GM19372 (cell line): ENCODE results near the gene RPLP2.

Experiments
- ATAC-seq: cut with Tn5 transposase; IDR thresholded peaks from one replicate; pipeline ENCODE4 v1.9.1; 2021; ENCODE audit warnings: mild to moderate bottlenecking, low read depth, moderate library complexity; ENCODE audit not compliant: unreplicated experiment

The RPLP2 gene

DNA sequence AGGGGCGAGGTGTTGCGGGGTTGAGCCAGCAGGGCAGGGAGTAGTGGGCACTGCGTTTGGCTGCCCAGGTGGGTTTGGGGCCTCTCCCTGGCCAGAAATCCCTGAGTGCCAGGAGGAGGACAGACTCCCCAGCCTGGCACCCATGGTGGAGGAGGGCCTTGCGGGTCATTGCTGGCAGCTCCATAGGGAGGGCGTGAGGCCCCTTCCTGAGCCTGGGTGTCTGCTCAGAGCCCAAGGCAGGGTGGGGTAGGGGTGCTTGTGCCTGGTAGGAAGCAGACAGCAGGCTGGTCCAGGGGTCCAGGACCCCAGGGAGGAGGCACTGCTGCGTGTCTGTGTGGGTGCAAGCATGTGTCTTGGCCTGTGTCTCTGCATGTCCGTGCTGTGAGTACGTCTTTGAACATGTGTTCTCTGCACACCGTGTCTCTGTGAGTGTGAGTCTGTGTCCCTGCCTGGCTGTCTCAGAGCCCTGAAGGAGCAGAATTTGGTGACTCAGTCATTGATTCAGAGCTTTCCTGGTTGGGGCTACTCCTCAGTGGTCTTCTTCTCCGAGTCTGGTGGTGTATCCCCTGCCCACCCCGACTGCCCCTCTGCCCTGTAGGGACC is 36.8 kb downstream of the RPLP2 start:
- no peak for ATAC-seq

GRCh38 chr11:847876-848275 is 38.1 kb downstream of the RPLP2 start:
- no peak for ATAC-seq

DNA sequence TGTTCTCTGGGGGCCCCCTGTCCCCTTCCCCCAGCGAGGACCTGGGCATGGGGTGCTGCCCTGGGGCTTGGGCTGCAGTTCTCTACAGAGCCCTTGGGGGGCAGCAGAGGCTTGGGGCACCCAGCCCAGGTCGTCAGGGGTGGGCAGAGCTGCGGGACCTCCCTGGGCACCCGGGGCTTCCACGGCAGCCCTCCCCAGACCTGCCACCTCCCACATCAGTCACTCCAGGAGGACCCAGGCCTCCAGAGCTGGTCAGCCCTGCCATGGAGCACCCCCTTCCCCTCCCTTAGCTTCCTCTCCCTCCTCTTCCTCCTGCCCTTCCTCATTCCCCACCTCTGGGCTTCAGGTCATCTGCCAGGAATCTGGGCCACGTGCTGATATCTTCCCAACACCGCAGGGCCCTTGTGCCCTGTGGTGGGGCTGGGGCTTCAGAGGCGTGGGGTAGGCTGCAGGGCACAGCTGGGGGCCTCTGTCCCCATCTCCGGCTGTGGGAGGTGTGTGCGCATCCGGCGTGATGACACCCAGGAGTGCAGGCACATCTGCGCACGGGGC is 38.7 kb downstream of the RPLP2 start:
- ATAC-seq = no peak

DNA sequence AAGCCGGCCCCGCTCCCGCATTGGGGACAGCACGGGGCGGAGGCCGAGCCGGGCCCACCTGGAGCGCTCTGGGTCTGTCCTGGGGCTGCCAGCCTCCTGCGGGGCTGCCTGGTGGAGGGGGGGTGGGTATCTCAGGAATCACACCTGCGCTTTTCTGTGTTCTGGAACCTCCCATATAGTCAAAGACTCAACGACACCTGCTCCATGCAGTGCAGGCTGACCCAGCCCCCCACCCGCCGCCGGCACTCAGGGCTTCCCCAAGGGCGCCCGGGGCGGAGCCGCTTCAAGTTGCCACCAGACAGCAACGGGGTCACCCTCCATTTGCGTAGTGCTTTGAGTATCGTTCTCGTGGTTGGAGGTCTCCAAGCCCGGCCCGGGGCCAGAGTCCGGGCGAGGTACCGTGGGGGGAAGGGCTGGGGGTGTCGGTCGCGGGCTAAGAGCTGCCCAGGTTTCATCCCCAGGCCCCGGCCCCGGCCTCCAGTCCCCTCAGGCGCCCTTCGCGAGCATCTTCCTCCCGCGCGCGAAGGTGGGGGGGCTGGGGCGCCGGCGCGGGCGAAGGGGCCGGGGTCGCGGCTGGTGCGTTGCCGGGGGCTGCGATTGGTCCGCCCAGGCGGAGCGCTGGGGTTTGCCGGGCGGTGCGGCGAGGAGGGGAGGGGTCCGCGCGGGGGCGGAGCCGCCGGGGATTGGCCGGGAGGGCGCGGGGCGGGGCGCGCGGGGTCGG is 39.5 kb downstream of the RPLP2 start:
- no peak for ATAC-seq

- ATAC-seq = no peak
Observed at GRCh38 chr11:849951-850774, 40.4 kb downstream of the RPLP2 start.

DNA sequence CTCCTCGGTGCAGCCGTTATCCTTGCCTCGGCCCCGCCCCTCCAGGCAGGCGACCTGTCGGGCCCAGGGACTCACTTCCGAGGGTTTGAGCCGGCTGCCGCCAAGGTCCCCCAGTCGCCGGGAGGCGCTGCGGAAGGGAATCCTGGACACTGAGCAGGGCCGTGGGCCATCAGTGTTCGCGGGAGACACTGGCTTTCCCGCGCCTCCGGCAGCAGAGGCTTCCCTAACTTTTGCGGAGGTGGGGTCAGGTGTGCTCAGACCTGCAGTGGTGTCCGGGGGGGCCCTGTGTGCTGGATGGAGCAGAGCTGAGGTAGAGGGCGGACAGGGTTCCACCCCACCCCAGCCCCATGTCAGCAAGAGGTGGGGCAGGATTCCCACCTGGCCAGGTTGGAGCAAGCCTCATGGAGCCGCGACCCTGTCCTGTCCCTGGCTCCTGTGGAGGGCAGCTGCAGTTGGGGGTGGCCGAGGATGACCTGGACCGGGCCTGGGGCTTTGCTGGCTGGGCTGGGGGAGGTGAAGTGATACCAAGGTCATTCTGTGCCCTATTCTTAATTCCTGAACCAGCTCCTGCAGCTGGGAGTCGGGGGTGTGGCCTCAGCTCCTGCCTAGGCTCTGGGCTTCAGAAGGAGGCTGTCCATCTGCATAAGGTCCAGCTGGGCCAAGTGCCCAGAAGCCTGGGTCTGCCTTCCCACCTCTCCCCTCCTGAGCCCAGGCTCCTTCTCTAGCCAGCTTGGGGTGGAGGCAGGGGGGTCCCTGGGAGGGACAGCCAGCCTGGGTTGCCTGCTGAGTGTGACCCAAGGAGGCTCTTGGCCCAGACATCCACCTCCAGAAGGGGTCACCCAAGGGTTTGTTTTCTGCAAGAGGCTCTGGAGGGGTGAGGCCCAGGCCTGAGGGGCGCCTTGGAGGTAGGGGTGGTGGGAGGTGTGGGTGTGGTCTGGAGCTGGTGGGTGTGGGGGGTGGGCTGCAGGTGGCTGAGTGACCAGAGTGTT is 41.3 kb downstream of the RPLP2 start:
- ATAC-seq = no peak

DNA sequence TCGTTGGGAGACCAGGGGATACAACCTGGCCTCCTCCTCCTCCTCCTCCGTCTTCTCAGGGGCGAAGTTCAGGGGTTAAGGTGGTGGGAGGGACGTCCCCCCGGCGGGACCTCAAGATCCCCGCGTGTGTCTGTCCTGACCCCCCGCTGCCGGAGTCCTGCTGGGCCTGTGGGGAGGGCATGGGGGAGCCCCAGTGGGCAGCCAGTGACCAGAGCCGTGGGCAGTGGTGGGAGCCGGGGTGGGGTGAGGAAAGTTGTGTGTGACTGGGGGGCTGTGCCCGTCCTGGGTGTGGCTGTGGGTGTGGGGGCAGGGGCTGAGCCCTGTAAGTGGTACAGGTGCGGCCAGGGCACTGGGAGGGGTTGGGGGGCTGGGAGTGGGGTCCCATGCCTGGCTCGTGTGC is 43.0 kb downstream of the RPLP2 start:
- ATAC-seq = no peak

- ATAC-seq = no peak
Observed at GRCh38 chr11:853682-854448, 44.1 kb downstream of the RPLP2 start.

- ATAC-seq = no peak
Observed at GRCh38 chr11:854601-855329, 45.0 kb downstream of the RPLP2 start.

- ATAC-seq = no peak
Observed at GRCh38 chr11:855330-855674, 45.5 kb downstream of the RPLP2 start.

DNA sequence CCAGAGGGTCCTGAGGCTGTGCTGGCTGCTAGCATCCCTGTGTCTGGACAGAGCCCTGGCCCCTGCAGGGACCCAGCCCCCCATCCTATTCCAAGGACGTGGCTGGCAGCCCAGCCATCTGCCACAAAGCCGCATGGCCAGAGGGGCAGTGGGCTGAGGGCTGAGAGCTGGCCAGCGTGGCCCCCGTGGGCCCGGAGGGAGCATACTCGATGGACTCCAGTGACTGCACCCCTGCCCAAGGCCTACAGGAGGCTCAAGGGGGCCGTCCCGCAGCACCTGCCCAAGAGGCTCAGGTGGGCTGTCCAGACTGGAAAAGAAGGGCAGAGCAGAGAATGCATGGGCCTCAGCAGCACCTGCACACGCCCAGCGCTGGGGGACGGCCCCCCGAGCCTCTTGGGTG is 46.0 kb downstream of the RPLP2 start:
- ATAC-seq = no peak

DNA sequence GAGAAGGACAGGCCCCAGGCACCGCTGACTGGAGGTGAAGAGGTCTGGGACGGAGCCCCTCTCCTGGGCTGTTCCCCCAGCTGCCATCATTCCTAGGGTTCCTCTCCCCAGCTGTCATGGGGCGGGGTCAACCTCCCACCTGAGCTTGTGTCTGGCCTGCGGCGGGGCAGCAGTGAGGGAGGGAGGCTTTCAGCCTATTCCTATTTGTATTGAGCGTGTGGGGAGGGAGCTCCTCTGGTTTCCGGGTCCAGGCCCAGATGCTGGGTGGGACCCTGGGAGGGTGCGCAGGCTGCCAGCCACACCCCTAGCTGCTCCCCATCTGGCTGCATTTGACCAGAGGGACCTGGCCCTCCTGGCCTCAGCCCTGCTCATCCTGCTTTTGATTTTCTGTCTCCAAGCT is 46.6 kb downstream of the RPLP2 start:
- no peak for ATAC-seq

DNA sequence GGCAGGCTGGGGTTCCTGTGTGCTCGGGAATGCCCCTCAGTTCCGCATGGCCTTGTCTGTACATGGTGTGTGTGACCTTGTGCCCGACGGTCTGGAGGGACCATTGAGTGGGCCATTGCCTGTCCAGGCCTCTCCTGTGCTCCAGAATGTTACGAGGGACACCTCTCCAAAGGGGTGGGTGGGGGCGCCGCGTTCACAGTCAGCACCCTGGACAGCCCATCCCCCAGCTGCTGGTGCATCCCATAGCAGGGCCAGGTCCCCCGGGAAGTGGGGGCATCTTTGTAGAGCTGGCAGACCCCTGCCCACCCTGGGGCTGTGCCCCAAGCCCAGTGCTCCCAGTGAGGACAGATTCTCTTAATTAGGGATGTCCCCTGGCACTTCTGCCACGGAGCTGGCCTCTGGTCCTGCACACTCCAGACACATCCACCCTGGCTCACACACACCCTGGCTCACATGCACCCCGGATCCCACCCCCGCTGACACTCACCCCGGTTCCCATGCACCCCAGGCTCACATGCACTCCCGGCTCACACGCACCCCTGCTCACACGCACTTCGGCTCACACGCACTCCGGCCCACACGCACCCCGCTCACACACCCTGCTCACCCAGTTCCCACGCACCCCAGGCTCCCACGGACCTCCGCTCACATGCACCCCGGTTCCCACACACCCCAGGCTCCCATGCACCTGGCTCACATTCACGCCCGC is 48.4 kb downstream of the RPLP2 start:
- no peak for ATAC-seq

GRCh38 chr11:858762-859339 is 49.1 kb downstream of the RPLP2 start:
- ATAC-seq = no peak

DNA sequence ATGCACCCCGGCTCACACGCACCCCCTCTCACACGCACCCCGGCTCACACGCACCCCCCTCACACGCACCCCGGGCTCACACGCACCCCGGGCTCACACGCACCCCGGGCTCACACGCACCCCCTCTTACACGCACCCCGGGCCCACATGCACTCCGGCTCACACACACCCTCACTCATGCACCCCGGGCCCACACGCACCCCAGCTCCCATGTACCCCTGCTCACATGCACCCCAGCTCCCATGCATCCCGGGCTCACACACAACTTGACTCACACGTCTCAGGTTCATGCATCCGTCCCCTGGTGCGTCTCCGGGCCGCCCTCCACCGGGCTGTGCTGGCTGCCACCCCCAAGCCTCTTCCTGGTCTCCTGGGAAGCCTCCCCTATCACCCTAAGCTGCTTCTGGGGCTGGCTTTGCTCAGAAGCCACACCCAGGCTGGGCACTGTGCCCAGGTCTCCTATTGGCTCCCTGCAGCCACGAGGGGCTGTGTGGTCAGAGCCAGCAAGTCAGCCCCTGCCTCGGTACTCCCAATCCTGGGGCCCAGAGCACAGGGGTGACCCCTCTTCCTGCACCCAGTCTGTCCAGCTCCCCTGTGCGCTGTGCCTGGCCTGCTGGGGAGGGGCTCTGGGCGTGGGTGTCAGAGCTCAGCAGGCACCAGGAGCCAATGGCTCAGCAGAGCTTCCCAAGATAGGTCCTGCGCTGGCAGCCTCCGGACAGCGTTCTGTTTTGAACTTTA is 49.8 kb downstream of the RPLP2 start:
- no peak for ATAC-seq

- ATAC-seq = no peak
Observed at GRCh38 chr11:860234-861104, 50.7 kb downstream of the RPLP2 start.
